K562 (cell line): Measurements from ENCODE around the gene PLA2R1. TPM values are rescaled to one million over a fixed set of nuclear protein-coding genes. Genes with fewer than 3 reads are reported as not detected.

Experiments used
- BRF1 ChIP-seq: IDR thresholded peaks from 3 replicates; pipeline ENCODE4 v1.6.1; 2011; ENCODE audit warnings: borderline replicate concordance, mild to moderate bottlenecking; ENCODE audit not compliant: insufficient read length; ENCODE audit errors: extremely low read depth
- CBX5 ChIP-seq: IDR thresholded peaks from 2 replicates; pipeline ENCODE4 v1.6.1; 2014; ENCODE audit warnings: low read depth, borderline replicate concordance
- EWSR1 ChIP-seq: fragments of 450-650 bp; IDR thresholded peaks from 2 replicates; pipeline ENCODE4 v1.6.1; 2018; ENCODE audit warnings: borderline replicate concordance, mild to moderate bottlenecking, low read depth, moderate library complexity; ENCODE audit not compliant: partially characterized antibody
- EZH2 ChIP-seq: IDR thresholded peaks from 2 replicates; pipeline ENCODE4 v1.6.1; 2012; ENCODE audit warnings: low read depth, mild to moderate bottlenecking, inconsistent platforms, low read length, borderline replicate concordance
- POLR3A ChIP-seq: IDR thresholded peaks from 2 replicates; pipeline ENCODE4 v1.6.1; 2011; ENCODE audit warnings: borderline replicate concordance, mild to moderate bottlenecking, moderate library complexity; ENCODE audit not compliant: insufficient read length, insufficient read depth; ENCODE audit errors: extremely low read depth
- PTBP1 ChIP-seq: fragments of 200-400 bp; formaldehyde crosslinking; IDR thresholded peaks from 2 replicates; pipeline ENCODE4 v1.6.1; 2017; ENCODE audit warnings: low read depth, low read length
- ZNF121 ChIP-seq: sonication (generic); formaldehyde crosslinking; conservative IDR thresholded peaks from 2 replicates; pipeline ENCODE4 v1.8.0; 2022; ENCODE audit warnings: missing genetic modification reagents
- polyA plus RNA-seq, 8 experiments: library from polyadenylated mRNA; depleted of rRNA in 4 of 8; stranded (reverse) in 5 of 8; unstranded in 3 of 8; fragments of >200 nt; fragmentation: Nextera tagmentation in 2 of 8; fragmentation: Illumina TruSeq in 1 of 8; extraction: Ambion mirVana in 2 of 8; extraction: Trizol in 1 of 8; gene quantifications; 2 replicates each; pipeline versions ENCODE4 v1.2.1 to v1.2.3, GENCODE V29; 2011 to 2014; ENCODE audit warnings: inconsistent platforms in 1 of 8, missing spikeins in 1 of 8
- total RNA-seq, 7 experiments: library from RNA; depleted of rRNA in 6 of 7; stranded (reverse); fragments of >200 nt in 6 of 7; fragmentation: Illumina TruSeq in 2 of 7; extraction: Trizol in 2 of 7; gene quantifications; 2 replicates each; pipeline versions ENCODE4 v1.2.1 to v1.2.3, GENCODE V29; 2011 to 2021; ENCODE audit warnings: low replicate concordance in 1 of 7
- TF ChIP-seq, protein P1 (sequence below): fragments of 450-650 bp; IDR thresholded peaks from 2 replicates; pipeline ENCODE4 v1.6.1; 2016; ENCODE audit warnings: low read depth
- TF ChIP-seq, protein P2 (sequence below): fragments of 200-600 bp; sonication (generic); IDR thresholded peaks from one replicate; pipeline ENCODE4 v1.6.1; 2012; ENCODE audit warnings: mild to moderate bottlenecking, low read depth, low read length, inconsistent platforms

The PLA2R1 gene
- total and polyA plus RNA-seq, 9 of the 15 experiments (the other 6 are each of a cell fraction or from before 2014, with no cell fraction given), result not detected

GRCh38 chr2:159902722-159903121 lies 159.7 kb downstream of the PLA2R1 start (continued):
- TF ChIP-seq, protein P1, sequence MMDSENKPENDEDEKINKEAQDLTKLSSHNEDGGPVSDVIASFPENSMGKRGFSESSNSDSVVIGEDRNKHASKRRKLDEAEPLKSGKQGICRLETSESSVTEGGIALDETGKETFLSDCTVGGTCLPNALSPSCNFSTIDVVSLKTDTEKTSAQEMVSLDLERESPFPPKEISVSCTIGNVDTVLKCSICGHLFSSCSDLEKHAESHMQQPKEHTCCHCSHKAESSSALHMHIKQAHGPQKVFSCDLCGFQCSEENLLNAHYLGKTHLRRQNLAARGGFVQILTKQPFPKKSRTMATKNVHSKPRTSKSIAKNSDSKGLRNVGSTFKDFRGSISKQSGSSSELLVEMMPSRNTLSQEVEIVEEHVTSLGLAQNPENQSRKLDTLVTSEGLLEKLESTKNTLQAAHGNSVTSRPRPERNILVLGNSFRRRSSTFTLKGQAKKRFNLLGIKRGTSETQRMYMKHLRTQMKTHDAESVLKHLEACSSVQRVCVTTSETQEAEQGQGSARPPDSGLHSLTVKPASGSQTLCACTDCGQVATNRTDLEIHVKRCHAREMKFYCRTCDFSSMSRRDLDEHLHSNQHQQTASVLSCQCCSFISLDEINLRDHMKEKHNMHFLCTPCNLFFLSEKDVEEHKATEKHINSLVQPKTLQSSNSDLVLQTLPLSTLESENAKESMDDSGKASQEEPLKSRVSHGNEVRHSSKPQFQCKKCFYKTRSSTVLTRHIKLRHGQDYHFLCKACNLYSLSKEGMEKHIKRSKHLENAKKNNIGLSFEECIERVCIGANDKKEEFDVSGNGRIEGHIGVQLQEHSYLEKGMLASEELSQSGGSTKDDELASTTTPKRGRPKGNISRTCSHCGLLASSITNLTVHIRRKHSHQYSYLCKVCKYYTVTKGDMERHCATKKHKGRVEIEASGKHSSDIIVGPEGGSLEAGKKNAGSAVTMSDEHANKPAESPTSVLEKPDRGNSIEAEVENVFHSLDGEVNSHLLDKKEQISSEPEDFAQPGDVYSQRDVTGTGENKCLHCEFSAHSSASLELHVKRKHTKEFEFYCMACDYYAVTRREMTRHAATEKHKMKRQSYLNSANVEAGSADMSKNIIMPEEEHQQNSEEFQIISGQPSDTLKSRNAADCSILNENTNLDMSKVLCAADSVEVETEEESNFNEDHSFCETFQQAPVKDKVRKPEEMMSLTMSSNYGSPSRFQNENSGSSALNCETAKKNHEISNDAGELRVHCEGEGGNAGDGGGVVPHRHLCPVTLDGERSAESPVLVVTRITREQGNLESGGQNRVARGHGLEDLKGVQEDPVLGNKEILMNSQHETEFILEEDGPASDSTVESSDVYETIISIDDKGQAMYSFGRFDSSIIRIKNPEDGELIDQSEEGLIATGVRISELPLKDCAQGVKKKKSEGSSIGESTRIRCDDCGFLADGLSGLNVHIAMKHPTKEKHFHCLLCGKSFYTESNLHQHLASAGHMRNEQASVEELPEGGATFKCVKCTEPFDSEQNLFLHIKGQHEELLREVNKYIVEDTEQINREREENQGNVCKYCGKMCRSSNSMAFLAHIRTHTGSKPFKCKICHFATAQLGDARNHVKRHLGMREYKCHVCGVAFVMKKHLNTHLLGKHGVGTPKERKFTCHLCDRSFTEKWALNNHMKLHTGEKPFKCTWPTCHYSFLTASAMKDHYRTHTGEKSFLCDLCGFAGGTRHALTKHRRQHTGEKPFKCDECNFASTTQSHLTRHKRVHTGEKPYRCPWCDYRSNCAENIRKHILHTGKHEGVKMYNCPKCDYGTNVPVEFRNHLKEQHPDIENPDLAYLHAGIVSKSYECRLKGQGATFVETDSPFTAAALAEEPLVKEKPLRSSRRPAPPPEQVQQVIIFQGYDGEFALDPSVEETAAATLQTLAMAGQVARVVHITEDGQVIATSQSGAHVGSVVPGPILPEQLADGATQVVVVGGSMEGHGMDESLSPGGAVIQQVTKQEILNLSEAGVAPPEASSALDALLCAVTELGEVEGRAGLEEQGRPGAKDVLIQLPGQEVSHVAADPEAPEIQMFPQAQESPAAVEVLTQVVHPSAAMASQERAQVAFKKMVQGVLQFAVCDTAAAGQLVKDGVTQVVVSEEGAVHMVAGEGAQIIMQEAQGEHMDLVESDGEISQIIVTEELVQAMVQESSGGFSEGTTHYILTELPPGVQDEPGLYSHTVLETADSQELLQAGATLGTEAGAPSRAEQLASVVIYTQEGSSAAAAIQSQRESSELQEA, result no peak
- TF ChIP-seq, protein P2, sequence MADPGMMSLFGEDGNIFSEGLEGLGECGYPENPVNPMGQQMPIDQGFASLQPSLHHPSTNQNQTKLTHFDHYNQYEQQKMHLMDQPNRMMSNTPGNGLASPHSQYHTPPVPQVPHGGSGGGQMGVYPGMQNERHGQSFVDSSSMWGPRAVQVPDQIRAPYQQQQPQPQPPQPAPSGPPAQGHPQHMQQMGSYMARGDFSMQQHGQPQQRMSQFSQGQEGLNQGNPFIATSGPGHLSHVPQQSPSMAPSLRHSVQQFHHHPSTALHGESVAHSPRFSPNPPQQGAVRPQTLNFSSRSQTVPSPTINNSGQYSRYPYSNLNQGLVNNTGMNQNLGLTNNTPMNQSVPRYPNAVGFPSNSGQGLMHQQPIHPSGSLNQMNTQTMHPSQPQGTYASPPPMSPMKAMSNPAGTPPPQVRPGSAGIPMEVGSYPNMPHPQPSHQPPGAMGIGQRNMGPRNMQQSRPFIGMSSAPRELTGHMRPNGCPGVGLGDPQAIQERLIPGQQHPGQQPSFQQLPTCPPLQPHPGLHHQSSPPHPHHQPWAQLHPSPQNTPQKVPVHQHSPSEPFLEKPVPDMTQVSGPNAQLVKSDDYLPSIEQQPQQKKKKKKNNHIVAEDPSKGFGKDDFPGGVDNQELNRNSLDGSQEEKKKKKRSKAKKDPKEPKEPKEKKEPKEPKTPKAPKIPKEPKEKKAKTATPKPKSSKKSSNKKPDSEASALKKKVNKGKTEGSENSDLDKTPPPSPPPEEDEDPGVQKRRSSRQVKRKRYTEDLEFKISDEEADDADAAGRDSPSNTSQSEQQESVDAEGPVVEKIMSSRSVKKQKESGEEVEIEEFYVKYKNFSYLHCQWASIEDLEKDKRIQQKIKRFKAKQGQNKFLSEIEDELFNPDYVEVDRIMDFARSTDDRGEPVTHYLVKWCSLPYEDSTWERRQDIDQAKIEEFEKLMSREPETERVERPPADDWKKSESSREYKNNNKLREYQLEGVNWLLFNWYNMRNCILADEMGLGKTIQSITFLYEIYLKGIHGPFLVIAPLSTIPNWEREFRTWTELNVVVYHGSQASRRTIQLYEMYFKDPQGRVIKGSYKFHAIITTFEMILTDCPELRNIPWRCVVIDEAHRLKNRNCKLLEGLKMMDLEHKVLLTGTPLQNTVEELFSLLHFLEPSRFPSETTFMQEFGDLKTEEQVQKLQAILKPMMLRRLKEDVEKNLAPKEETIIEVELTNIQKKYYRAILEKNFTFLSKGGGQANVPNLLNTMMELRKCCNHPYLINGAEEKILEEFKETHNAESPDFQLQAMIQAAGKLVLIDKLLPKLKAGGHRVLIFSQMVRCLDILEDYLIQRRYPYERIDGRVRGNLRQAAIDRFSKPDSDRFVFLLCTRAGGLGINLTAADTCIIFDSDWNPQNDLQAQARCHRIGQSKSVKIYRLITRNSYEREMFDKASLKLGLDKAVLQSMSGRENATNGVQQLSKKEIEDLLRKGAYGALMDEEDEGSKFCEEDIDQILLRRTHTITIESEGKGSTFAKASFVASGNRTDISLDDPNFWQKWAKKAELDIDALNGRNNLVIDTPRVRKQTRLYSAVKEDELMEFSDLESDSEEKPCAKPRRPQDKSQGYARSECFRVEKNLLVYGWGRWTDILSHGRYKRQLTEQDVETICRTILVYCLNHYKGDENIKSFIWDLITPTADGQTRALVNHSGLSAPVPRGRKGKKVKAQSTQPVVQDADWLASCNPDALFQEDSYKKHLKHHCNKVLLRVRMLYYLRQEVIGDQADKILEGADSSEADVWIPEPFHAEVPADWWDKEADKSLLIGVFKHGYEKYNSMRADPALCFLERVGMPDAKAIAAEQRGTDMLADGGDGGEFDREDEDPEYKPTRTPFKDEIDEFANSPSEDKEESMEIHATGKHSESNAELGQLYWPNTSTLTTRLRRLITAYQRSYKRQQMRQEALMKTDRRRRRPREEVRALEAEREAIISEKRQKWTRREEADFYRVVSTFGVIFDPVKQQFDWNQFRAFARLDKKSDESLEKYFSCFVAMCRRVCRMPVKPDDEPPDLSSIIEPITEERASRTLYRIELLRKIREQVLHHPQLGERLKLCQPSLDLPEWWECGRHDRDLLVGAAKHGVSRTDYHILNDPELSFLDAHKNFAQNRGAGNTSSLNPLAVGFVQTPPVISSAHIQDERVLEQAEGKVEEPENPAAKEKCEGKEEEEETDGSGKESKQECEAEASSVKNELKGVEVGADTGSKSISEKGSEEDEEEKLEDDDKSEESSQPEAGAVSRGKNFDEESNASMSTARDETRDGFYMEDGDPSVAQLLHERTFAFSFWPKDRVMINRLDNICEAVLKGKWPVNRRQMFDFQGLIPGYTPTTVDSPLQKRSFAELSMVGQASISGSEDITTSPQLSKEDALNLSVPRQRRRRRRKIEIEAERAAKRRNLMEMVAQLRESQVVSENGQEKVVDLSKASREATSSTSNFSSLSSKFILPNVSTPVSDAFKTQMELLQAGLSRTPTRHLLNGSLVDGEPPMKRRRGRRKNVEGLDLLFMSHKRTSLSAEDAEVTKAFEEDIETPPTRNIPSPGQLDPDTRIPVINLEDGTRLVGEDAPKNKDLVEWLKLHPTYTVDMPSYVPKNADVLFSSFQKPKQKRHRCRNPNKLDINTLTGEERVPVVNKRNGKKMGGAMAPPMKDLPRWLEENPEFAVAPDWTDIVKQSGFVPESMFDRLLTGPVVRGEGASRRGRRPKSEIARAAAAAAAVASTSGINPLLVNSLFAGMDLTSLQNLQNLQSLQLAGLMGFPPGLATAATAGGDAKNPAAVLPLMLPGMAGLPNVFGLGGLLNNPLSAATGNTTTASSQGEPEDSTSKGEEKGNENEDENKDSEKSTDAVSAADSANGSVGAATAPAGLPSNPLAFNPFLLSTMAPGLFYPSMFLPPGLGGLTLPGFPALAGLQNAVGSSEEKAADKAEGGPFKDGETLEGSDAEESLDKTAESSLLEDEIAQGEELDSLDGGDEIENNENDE, result no peak
- TF ChIP-seq ZNF121 (CRISPR knock-in tag) (no peak), EWSR1 (no peak), PTBP1 (no peak), BRF1 (no peak), EZH2 (no peak), POLR3A (no peak), CBX5 (no peak)
